GM21526 (cell line): ENCODE results near the gene RNF41.

Experiments used
- ATAC-seq: cut with Tn5 transposase; IDR thresholded peaks from one replicate; pipeline ENCODE4 v1.9.1; 2021; ENCODE audit warnings: moderate library complexity; ENCODE audit not compliant: unreplicated experiment, low FRiP score

The RNF41 gene

DNA sequence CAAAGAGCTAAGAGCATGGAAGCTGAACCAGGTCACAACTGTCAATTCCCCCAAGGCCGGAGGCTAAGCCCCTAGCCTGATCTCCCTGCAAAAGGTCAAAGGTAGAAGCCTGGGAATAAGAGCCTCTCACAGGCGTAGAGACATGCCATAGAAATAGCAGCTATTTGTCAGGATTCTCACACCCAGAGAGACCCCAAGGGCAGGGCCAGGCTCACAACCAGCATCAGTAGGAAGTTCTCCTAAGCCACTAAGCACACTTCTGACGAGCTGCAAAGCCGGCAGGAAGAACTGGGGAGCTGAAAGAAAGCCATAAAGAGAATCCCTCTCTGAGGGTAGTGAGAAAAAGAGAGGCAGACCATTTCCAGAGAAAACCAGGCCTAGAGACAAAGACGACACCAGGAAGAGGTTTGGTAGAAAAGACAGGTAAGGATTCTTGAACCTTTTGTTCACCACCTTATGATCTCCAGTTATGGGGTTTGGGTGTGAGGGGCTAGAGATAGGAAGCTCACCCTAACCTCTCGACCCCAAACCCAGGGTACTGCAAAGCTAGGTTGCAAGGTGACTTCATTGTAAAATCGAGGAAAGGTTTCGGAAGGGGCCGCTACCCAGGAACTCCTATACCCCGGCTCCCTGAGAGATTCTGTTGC is 33.5 kb downstream of the RNF41 start:
- no peak for ATAC-seq

- no peak for ATAC-seq
Observed at GRCh38 chr12:56186957-56187356, 34.8 kb downstream of the RNF41 start.

DNA sequence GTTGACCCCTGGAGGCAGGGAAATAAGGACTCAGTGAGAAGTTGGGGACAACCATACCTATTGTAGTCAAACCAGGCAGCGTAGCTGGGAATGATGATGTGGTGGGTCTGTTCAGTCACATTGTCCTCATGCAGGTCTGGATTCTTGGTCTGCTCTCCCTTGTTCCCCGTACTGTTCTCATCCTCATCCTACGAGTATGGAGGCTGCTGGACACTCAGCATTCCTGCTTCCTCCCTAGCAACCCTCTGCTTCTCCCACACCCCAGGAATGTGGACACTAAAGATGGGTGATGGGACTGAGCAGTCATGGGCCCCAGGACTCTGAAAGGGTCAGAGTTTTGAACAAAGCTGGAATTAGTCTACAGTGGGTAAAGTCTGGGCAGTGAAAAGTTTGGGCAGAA is 43.4 kb downstream of the RNF41 start:
- no peak for ATAC-seq

- no peak for ATAC-seq
Observed at GRCh38 chr12:56172839-56173238, 48.9 kb downstream of the RNF41 start.

- no peak for ATAC-seq
Observed at GRCh38 chr12:56169229-56169759, 52.4 kb downstream of the RNF41 start.

GRCh38 chr12:56165369-56165768 is 56.4 kb downstream of the RNF41 start:
- ATAC-seq: no peak

- ATAC-seq: no peak
Observed at GRCh38 chr12:56164345-56164729, 57.4 kb downstream of the RNF41 start.

DNA sequence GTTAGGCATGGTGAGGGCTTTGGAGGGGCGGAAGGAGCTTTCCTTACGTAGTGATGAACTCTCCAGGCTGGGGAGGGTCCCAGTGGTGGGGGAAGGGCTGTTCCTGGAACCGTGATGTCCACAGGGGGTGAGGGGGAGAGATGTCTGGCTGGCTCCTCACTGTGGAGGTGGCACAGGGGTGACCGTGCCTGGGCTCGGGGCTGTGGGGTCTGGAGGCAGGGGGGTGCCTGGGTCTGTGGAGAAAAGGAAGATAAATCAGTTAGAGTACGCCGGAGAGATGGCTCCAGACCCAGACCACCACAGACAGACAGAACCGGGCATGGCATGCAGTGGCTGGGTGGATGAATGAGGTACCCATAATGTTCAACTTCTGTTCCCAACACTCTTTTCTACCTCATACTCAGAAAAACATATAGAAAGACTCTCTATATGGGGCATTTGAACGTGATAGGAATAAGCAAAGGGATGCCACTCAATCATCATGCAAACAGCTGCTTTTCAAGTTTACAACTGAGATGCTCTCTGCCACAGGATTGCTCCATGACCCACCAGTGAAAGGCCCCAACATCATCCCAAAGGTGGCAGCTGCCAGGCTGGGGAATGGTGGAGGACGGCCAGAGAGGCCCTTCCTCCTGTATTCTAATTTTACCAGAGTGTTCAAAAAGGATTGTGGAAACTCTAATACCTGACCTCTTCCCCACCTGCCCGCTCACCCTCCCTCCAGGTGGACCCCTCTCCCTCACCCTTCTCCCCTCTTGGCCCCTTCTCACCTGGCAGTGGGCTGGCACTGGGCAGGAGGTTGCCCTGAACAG is 58.0 kb downstream of the RNF41 start:
- no peak for ATAC-seq

DNA sequence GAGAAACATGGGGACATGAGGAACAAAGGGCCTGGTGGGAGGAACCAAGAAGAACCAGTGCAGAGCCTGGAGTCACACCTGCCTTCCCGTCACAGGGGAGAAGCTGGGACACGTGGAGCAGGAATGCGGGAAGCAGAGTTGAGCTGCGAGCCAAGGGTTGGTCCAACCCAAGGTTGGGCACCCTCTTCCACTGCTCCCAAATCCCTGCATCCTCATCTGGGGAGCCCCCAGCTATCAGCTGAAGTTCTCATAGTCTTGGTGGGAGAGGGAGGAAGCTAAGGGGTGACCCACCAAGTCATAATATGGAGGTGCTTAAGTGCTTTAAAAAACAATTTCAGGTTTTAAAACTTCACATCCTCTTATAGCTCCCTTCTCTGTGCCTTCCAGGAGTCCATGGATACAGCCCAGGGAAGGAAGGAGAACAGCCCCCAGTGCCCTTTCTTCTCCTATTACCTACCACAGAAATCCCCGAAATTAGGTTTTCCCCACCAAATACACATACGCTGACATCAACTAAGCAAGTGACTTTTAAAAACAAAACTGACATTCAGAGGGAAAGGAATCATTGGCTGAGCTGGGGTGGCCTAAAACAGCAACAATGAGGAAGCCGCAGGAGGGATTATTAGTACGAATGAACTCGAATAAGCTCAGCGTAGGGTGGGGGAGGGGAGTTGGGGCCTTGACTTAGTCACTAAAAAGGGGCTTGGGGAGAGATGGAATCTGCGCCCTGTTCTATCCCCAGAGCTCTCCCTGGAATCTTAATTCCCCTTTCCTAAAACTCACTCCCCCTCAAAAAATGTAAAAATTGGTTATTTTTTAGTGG is 59.0 kb downstream of the RNF41 start:
- ATAC-seq: no peak

GRCh38 chr12:56161690-56162351 is 59.9 kb downstream of the RNF41 start:
- no peak for ATAC-seq

GRCh38 chr12:56160894-56161689 is 60.6 kb downstream of the RNF41 start:
- ATAC-seq: no peak

DNA sequence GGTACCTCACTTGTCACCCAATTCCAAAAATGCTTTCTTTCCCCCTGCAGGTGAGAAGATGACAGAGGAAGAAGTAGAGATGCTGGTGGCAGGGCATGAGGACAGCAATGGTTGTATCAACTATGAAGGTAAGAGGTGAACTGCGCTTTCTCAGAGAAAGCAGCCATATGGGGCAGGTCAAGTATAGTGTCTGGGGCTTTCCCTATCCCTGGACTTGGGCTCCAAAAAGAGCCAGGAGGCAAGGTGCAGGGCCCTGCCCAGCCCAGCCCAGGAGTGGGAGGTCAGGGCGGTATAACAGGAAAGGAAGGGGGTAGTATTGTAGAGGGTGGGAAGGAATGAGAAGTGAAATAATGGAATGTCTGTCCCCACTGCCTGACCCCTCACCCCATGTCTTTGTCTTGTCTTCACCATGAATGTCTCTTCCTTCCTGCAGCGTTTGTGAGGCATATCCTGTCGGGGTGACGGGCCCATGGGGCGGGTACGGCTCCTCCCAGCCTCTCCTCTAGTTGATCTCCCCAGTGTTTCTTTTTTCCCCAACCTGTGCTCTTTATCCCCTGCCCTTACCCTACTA is 61.4 kb downstream of the RNF41 start:
- ATAC-seq: no peak

DNA sequence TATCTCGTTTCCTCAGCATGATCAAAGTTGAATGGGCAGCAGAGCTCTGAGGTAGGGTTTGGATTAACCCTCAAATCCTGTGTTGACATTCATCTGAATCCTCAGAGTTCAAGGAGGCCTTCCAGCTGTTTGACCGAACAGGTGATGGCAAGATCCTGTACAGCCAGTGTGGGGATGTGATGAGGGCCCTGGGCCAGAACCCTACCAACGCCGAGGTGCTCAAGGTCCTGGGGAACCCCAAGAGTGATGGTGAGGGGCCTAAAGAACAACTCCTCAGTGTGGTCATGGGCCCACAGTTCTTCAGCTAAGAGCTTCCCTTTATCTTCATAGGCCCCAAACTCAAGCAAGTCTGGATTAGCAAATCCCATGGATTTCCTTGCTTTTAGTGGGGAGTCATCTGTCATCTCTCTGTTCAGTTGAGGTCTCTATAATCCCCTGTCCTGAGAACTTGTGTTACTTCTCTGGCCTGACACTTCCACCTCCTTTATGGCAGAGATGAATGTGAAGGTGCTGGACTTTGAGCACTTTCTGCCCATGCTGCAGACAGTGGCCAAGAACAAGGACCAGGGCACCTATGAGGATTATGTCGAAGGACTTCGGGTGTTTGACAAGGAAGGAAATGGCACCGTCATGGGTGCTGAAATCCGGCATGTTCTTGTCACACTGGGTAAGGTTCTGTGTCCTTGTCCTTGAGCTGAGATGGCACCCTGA is 62.1 kb downstream of the RNF41 start:
- ATAC-seq: no peak

GRCh38 chr12:56158926-56159461 is 62.7 kb downstream of the RNF41 start:
- ATAC-seq: no peak

DNA sequence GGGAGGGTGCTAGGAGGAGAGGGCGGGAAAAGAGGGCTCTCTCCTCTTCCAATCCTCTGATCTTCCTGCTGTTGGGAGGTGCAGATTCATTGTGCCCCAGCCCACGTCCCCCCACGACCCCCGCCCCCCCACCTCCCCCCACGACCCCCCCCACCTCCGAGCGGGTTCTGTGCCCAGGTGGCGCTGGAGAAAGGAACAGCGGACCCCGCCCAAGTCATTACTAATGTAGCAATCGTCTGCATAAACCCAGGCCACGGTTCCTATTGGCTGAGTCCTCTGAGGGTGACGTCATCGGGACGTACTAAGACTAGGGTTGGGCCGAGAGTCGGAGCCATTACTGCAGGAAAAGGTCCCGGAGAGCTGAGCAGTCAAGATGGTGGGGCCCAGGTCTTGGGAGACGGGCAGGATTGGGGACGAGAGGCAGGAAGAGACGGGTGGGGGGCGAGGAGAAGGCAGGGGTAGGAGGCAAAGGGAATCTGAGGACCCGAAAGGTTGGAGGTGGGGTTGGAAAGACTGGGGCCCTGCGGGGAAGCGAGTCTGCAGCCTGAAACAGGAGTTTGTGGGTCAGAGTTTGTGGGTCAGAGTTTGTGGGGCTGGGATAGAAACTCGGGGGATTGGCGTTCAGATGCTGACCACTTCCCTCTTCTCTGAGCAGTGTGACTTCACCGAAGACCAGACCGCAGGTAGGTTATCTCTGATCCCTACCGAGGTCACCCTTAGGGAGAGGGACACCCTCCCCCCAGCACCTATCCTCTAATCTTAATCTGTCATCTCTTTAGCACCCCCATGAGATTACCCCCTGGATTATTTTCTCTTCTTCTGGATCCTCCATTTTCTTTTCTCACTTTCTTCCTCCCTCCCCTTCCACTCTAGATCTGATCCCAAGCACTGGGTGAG is 63.4 kb downstream of the RNF41 start, which contains the start of gene MYL6:
Gene MYL6, plus strand, starts transcription at position 331 of the 897 bp plus-strand sequence. Its CDS starts 43 bp downstream, at position 374.
- ATAC-seq: peak; percentile 63

- ATAC-seq: peak; percentile 23
Observed at GRCh38 chr12:56157201-56158028, 64.3 kb downstream of the RNF41 start.
